ENCODE data around the gene TIRAP. TPM values are rescaled to one million over a fixed set of nuclear protein-coding genes. Genes with fewer than 3 reads are reported as not detected.

The TIRAP gene
- total RNA-seq, 2 donors from 2014 or later, result 6.3 to 7.4 TPM

GRCh38 chr11:126336671-126337101, 53.8 kb downstream of the TIRAP start:
- H3K4me1 ChIP-seq, result peaks cover 0 to 73% of the 10 kb centered on the region in 2 donors
- no peak for DNase-seq (ENCODE audit: low spot score)
- no peaks in the 10 kb centered on the region for H3K9me3 ChIP-seq
- H3K27me3 ChIP-seq, result no peaks in the 10 kb centered on the region
- H3K27ac ChIP-seq, result peak overlapping the region in 1 of 2 donors; percentile 17
- no peak overlapping the region for H3K4me3 ChIP-seq
- no peaks in the 10 kb centered on the region for H3K36me3 ChIP-seq
- no peak for TF ChIP-seq CTCF (IDR thresholded peaks at IDR 0.05)

GRCh38 chr11:126337126-126337473, 54.2 kb downstream of the TIRAP start:
- Histone ChIP-seq H3K27ac (no peak overlapping the region), H3K4me1 (peaks cover 0 to 73% of the 10 kb centered on the region in 2 donors), H3K9me3 (no peaks in the 10 kb centered on the region), H3K36me3 (no peaks in the 10 kb centered on the region), H3K27me3 (no peaks in the 10 kb centered on the region), H3K4me3 (no peak overlapping the region)
- DNase-seq (ENCODE audit: low spot score), result no peak
- TF ChIP-seq CTCF (IDR thresholded peaks at IDR 0.05), result no peak

GRCh38 chr11:126337474-126338241, 54.8 kb downstream of the TIRAP start:
- no peak overlapping the region for H3K4me3 ChIP-seq
- H3K9me3 ChIP-seq, result no peaks in the 10 kb centered on the region
- TF ChIP-seq CTCF (IDR thresholded peaks at IDR 0.05), result no peak
- no peaks in the 10 kb centered on the region for H3K36me3 ChIP-seq
- H3K27me3 ChIP-seq, result no peaks in the 10 kb centered on the region
- H3K27ac ChIP-seq, result no peak overlapping the region
- DNase-seq (ENCODE audit: low spot score), result no peak
- peaks cover 0 to 72% of the 10 kb centered on the region in 2 donors for H3K4me1 ChIP-seq

- TF ChIP-seq CTCF (IDR thresholded peaks at IDR 0.05), result no peak
- H3K4me3 ChIP-seq, result no peak overlapping the region
- no peaks in the 10 kb centered on the region for H3K27me3 ChIP-seq
- no peak overlapping the region for H3K27ac ChIP-seq
- H3K9me3 ChIP-seq, result no peaks in the 10 kb centered on the region
- DNase-seq (ENCODE audit: low spot score), result no peak
- no peaks in the 10 kb centered on the region for H3K36me3 ChIP-seq
- peaks cover 0 to 69% of the 10 kb centered on the region in 2 donors for H3K4me1 ChIP-seq
Observed at GRCh38 chr11:126338346-126339055, 55.6 kb downstream of the TIRAP start.

- no peak for TF ChIP-seq CTCF (IDR thresholded peaks at IDR 0.05)
- H3K36me3 ChIP-seq, result no peaks in the 10 kb centered on the region
- DNase-seq (ENCODE audit: low spot score), result no peak
Observed at GRCh38 chr11:126339073-126339862, 56.4 kb downstream of the TIRAP start.

More at GRCh38 chr11:126339073-126339862, 56.4 kb downstream of the TIRAP start:
- Histone ChIP-seq H3K27ac (peak overlapping the region; percentile 33 to 57), H3K4me1 (peaks cover 0 to 69% of the 10 kb centered on the region in 2 donors), H3K4me3 (no peak overlapping the region), H3K27me3 (no peaks in the 10 kb centered on the region), H3K9me3 (no peaks in the 10 kb centered on the region)
